NCI-H2227 (cell line): ENCODE results near the gene LRRC40.
A peak's percentile ranks its signal among the peaks of the same experiment; 100 is the strongest.
"Not testable (repeated sequence)": the region's sequence is repeated elsewhere in the genome, so short reads cannot be mapped to it uniquely, and the experiment has no call there.

ENCODE experiments used
- DNase-seq: peaks from one replicate; lab custom pipeline; 2025; ENCODE audit not compliant: unreplicated experiment; lab: John Stamatoyannopoulos, UW

The LRRC40 gene

GRCh38 chr1:70204139-70204538 lies 1.2 kb downstream of the LRRC40 start:
- DNase-seq, result no peak

GRCh38 chr1:70202173-70202758 lies 3.1 kb downstream of the LRRC40 start:
- no peak for DNase-seq

- DNase-seq, result no peak
Observed at GRCh38 chr1:70200065-70200464, 5.3 kb downstream of the LRRC40 start.

- DNase-seq, result no peak
Observed at GRCh38 chr1:70196333-70196732, 9.0 kb downstream of the LRRC40 start.

GRCh38 chr1:70195342-70195741 lies 10.0 kb downstream of the LRRC40 start:
- no peak for DNase-seq

GRCh38 chr1:70194601-70195000 lies 10.8 kb downstream of the LRRC40 start:
- DNase-seq, result no peak

- DNase-seq, result not testable (repeated sequence)
Observed at GRCh38 chr1:70192446-70192845, 12.9 kb downstream of the LRRC40 start.

- DNase-seq, result no peak
Observed at GRCh38 chr1:70190180-70190579, 15.2 kb downstream of the LRRC40 start.

GRCh38 chr1:70188522-70188921 lies 16.9 kb downstream of the LRRC40 start:
- DNase-seq, result no peak

GRCh38 chr1:70185181-70185580 lies 20.2 kb downstream of the LRRC40 start:
- DNase-seq, result not testable (repeated sequence)

GRCh38 chr1:70171512-70171911 lies 33.9 kb downstream of the LRRC40 start:
- DNase-seq, result no peak

- no peak for DNase-seq
Observed at GRCh38 chr1:70169018-70169839, 36.1 kb downstream of the LRRC40 start.

GRCh38 chr1:70168283-70168682 lies 37.1 kb downstream of the LRRC40 start:
- DNase-seq, result no peak

- no peak for DNase-seq
Observed at GRCh38 chr1:70164350-70164749, 41.0 kb downstream of the LRRC40 start.

- no peak for DNase-seq
Observed at GRCh38 chr1:70156529-70157120, 48.8 kb downstream of the LRRC40 start.

- no peak for DNase-seq
Observed at GRCh38 chr1:70153739-70154138, 51.6 kb downstream of the LRRC40 start.

- DNase-seq, result no peak
Observed at GRCh38 chr1:70150444-70150843, 54.9 kb downstream of the LRRC40 start.

- DNase-seq, result no peak
Observed at GRCh38 chr1:70146488-70146887, 58.9 kb downstream of the LRRC40 start.

- no peak for DNase-seq
Observed at GRCh38 chr1:70143048-70143659, 62.2 kb downstream of the LRRC40 start.

- DNase-seq, result no peak
Observed at GRCh38 chr1:70142075-70142474, 63.3 kb downstream of the LRRC40 start.

GRCh38 chr1:70140894-70141293 lies 64.5 kb downstream of the LRRC40 start:
- no peak for DNase-seq

GRCh38 chr1:70140343-70140742 lies 65.0 kb downstream of the LRRC40 start:
- DNase-seq, result peak; percentile 56
